Thoracic aorta (tissue), 2 donors: ENCODE measurements around the gene CCL24. TPM values are rescaled to one million over a fixed set of nuclear protein-coding genes. Genes with fewer than 3 reads are reported as not detected.
A peak's percentile ranks its signal among the peaks of the same experiment; 100 is the strongest.
"Not testable (repeated sequence)": the region's sequence is repeated elsewhere in the genome, so short reads cannot be mapped to it uniquely, and the experiment has no call there.

Experiments
- ATAC-seq: fragments of 150-250 bp; one replicate; pipeline ENCODE4 v1.8.0; 2017; ENCODE audit warnings: low read depth; ENCODE audit not compliant: insufficient number of reproducible peaks, low FRiP score
- DNase-seq: peaks from one replicate; pipeline ENCODE4 v3.0.0-alpha.2; 2020; ENCODE audit warnings: low spot score
- H3K27ac ChIP-seq, 2 donors: fragments of 200-600 bp; sonication (generic); 1 replicate in 1 of 2; 2 replicates in 1 of 2; pipeline ENCODE4 v1.5.1; 2016; ENCODE audit warnings: mild to moderate bottlenecking in 2 of 2, moderate library complexity in 2 of 2
- H3K27me3 ChIP-seq: fragments of 200-600 bp; sonication (generic); replicated peaks from 2 replicates; pipeline ENCODE4 v1.6.0; 2016; ENCODE audit warnings: mild to moderate bottlenecking; ENCODE audit not compliant: insufficient read depth
- H3K36me3 ChIP-seq: fragments of 200-600 bp; sonication (generic); one replicate; pipeline ENCODE4 v1.5.1; 2016
- H3K4me1 ChIP-seq, 2 donors: fragments of 200-600 bp; sonication (generic); 1 replicate in 1 of 2; 2 replicates in 1 of 2; pipeline versions ENCODE4 v1.5.1 to v1.6.0; 2016; ENCODE audit warnings: low read depth in 2 of 2, mild to moderate bottlenecking in 1 of 2; ENCODE audit not compliant: control insufficient read depth in 1 of 2
- H3K4me3 ChIP-seq: fragments of 200-600 bp; sonication (generic); 2 replicates; pipeline ENCODE4 v1.5.1; 2016; ENCODE audit warnings: mild to moderate bottlenecking
- H3K9me3 ChIP-seq: fragments of 200-600 bp; sonication (generic); 2 replicates; pipeline ENCODE4 v1.5.1; 2016
- total RNA-seq, 2 donors: library from RNA; depleted of rRNA; stranded (reverse); fragments of >200 nt; gene quantifications; one replicate each; pipeline versions ENCODE4 v1.1.0 to v1.2.3, GENCODE V29; 2016
- TF ChIP-seq, protein P1 (sequence below): fragments of 200-600 bp; sonication (generic); IDR thresholded peaks from one replicate; pipeline ENCODE4 v1.5.1; 2019; ENCODE audit warnings: antibody characterized with exemption

CCL24 gene, protein sequence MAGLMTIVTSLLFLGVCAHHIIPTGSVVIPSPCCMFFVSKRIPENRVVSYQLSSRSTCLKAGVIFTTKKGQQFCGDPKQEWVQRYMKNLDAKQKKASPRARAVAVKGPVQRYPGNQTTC
- total RNA-seq, result not detected

DNA sequence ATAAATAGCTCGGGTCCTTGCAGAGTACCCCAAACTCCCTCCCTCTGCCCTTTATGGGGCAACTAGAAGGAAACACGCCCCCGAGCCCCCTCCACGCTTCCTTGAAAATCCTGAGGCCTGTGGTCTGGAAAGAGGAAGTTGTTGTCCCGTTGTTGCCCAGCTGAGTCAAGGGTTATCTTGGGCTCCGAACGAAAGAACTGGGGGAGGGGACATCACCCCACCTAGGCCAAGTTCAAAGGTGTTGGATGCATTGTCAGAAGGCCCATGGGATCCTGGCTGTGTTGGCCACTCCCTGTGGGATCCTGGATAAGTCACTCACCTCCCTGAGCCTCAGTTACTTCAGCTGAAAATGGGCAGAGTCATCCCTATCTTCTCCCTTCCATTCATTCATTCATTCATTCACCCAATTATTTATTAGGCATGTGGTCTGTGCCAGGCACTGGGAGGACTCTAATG, at the start of gene CCL24:
Gene CCL24 (minus strand): TSS at position 26 of the 456 bp plus-strand sequence. CDS start 91 bp downstream, outside the sequence.
- Histone ChIP-seq H3K4me3 (no peak within 1 kb of the TSS), H3K9me3 (no peaks in the 10 kb centered on the region), H3K27ac (no peak within 1 kb of the TSS), H3K27me3 (no peaks in the 10 kb centered on the region), H3K4me1 (no peaks in the 10 kb centered on the region), H3K36me3 (no peaks in the 10 kb centered on the region)
- no peak for ATAC-seq
- TF ChIP-seq, protein P1, sequence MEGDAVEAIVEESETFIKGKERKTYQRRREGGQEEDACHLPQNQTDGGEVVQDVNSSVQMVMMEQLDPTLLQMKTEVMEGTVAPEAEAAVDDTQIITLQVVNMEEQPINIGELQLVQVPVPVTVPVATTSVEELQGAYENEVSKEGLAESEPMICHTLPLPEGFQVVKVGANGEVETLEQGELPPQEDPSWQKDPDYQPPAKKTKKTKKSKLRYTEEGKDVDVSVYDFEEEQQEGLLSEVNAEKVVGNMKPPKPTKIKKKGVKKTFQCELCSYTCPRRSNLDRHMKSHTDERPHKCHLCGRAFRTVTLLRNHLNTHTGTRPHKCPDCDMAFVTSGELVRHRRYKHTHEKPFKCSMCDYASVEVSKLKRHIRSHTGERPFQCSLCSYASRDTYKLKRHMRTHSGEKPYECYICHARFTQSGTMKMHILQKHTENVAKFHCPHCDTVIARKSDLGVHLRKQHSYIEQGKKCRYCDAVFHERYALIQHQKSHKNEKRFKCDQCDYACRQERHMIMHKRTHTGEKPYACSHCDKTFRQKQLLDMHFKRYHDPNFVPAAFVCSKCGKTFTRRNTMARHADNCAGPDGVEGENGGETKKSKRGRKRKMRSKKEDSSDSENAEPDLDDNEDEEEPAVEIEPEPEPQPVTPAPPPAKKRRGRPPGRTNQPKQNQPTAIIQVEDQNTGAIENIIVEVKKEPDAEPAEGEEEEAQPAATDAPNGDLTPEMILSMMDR, result no peak
- no peak for DNase-seq

DNA sequence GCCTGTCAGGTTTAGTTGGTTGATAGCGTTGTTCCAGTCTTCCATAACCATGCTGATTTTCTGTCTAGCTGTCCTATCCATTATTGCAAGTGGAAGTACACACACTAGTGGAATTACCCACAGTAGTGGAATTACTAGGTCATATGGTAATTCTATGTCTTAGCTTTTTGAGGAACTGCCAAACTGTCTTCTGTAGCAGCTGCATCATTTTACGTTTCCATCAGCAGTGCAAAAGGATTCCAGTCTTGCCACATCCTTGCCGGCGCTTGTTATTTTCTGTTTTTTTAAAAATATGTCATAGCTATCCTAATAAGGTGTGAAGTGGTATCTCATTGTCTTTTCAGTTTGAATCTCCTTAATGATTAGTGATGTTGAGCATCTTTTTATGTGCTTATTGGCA, 48.0 kb upstream of the CCL24 start:
- Histone ChIP-seq H3K4me1 (peaks cover 0 to 6% of the 10 kb centered on the region in 2 donors), H3K36me3 (no peaks in the 10 kb centered on the region), H3K9me3 (no peaks in the 10 kb centered on the region), H3K27me3 (no peaks in the 10 kb centered on the region), H3K27ac (peak overlapping the region in 1 of 2 donors; percentile 36), H3K4me3 (no peak overlapping the region)
- DNase-seq (no peak), ATAC-seq (no peak)
- TF ChIP-seq, protein P1, result no peak

DNA sequence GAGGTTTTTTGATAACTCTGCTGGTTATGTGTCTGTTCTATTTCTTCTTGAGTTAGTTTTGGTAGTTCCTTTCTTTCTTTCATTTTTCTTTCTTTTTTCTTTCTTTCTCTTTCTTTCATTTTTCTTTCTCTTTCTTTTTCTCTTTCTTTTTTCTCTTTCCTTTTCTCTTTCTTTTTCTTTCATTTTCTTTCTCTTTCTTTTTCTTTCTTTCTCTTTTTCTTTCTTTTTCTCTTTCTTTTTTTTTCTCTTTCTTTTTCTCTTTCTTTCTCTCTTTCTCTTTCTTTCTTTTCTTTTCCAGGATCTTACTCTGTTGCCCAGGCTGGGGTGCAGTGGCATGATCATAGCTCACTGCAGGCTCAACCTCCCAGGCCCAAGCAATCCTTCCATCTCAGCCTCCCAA, 44.8 kb upstream of the CCL24 start:
- no peaks in the 10 kb centered on the region for H3K36me3 ChIP-seq
- TF ChIP-seq, protein P1, result no peak
- H3K4me1 ChIP-seq, result no peaks in the 10 kb centered on the region
- no peak for DNase-seq
- H3K9me3 ChIP-seq, result no peaks in the 10 kb centered on the region
- no peak overlapping the region for H3K27ac ChIP-seq
- ATAC-seq, result no peak
- H3K27me3 ChIP-seq, result no peaks in the 10 kb centered on the region
- H3K4me3 ChIP-seq, result no peak overlapping the region

DNA sequence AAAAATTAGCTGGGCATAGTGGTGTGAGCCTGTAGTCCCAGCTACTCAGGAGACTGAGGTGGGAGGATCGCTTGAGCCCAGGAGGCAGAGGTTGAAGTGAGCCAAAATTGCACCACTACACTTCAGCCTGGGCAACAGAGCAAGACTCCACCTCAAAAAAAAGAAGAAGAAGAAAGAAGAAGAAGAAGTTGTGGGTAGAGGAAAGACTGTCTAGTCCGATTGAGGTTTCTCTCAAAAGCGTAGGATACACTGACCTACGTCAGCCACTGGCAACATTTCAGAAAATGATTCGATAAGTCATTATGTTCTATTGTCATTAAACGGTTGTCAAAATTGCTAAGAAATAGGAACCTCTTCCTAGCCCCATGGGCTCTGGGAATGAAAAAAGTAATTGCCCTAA, 42.9 kb upstream of the CCL24 start:
- H3K4me3 ChIP-seq, result no peak overlapping the region
- no peaks in the 10 kb centered on the region for H3K27me3 ChIP-seq
- no peaks in the 10 kb centered on the region for H3K9me3 ChIP-seq
- ATAC-seq, result no peak
- TF ChIP-seq, protein P1, result no peak
- no peaks in the 10 kb centered on the region for H3K36me3 ChIP-seq
- no peak for DNase-seq
- no peaks in the 10 kb centered on the region for H3K4me1 ChIP-seq
- H3K27ac ChIP-seq, result no peak overlapping the region

DNA sequence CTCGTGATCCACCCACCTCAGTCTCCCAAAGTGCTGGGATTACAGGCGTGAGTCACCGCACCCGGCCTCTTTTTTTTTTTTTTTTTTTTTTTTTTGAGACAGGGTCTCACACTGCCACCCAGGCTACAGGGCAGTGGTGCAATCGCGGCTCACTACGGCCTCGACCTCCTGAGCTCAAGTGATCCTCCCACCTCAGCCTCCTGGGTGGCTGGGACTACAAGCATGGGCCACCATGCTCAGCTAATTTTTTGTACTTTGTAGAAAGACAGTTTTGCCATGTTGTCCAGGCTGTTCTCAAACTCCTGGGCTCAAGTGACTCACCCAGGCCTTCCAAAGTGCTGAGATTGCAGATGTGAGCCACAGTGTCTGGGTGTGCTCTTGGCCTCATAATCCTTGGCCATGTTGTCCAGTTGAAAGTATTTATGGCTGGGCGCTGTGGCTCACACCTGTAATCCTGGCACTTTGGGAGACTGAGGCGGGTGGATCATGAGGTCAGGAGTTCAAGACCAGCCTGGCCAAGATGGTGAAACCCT, 41.3 kb upstream of the CCL24 start:
- not testable (repeated sequence) for H3K4me3 ChIP-seq, DNase-seq, H3K27me3 ChIP-seq, ATAC-seq, H3K27ac ChIP-seq, H3K4me1 ChIP-seq, H3K36me3 ChIP-seq, H3K9me3 ChIP-seq

DNA sequence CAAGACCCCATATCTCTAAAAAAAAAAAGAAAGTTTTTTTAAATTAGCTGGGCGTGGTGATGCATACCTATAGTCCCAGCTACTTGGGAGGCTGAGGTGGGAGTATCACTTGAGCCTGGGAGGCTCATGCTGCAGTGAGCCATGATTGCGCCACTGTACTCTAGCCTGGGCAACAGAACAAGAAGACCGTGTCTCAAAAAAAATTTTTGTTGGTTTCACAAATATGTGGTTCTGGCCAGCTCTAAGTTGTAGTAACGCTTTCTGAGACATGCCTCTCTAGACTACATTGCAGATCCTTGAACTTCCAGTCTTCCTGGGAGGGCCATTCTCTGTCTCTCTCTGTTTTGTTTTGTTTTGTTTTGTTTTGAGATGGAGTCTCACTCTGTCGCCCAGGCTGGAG, 40.6 kb upstream of the CCL24 start:
- Histone ChIP-seq H3K36me3 (no peaks in the 10 kb centered on the region), H3K4me1 (no peaks in the 10 kb centered on the region), H3K27ac (no peak overlapping the region), H3K9me3 (no peaks in the 10 kb centered on the region), H3K4me3 (no peak overlapping the region), H3K27me3 (no peaks in the 10 kb centered on the region)
- ATAC-seq (no peak), DNase-seq (no peak)
- TF ChIP-seq, protein P1, result no peak
